HG02623 (cell line): ENCODE data around the gene MSH3.
"Not testable (repeated sequence)": the region's sequence is repeated elsewhere in the genome, so short reads cannot be mapped to it uniquely, and the experiment has no call there.

Source experiments
- ATAC-seq: cut with Tn5 transposase; IDR thresholded peaks from one replicate; pipeline ENCODE4 v1.9.1; 2021; ENCODE audit warnings: moderate library complexity; ENCODE audit not compliant: unreplicated experiment

Gene MSH3

DNA sequence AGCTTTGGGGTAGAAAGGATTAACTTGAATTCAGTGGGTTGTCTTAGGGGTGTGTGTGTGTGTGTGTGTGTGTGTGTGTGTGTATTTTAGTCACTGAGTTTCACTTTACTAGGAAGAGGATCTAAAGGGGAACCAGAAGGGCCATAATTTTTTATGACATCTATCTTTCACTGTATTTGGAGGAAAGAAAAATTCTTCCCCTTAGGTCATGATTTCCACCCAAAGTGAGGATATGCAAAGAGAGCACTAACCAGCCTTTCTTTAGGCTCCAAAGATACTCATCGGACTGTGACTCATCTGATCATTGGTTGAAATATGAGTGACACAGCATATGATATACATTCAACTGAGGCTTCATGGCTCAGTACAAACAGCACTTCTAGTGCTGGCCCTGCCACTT lies 230.5 kb downstream of the MSH3 start:
- no peak for ATAC-seq

DNA sequence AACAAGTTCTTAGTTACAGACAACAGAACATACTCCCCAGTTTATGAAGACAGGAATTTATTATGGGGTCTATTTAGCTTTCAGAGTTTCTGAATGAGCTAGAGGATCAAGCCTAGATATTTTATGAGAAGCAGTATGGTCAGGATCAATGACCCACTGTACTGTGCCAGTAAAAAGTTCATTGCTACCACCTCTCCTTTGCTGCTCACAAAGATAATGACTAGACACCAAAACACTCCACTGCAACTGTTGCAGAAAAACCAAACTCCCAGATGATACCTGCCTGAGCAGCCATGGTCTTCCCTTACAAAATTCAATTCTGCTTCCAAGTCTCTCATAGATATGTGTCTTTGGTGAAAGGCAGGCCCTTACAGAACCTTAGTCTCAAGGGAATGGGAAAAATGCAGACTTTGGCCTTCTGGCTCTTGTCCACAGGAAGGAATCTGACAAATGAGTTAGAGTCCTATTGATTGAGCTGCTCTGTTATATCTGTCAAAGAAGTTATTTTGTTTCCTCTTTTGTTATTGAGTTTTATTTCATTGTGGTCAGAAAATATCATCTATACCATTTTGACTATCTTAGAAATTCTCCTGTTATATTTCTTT lies 231.0 kb downstream of the MSH3 start:
- ATAC-seq: no peak

DNA sequence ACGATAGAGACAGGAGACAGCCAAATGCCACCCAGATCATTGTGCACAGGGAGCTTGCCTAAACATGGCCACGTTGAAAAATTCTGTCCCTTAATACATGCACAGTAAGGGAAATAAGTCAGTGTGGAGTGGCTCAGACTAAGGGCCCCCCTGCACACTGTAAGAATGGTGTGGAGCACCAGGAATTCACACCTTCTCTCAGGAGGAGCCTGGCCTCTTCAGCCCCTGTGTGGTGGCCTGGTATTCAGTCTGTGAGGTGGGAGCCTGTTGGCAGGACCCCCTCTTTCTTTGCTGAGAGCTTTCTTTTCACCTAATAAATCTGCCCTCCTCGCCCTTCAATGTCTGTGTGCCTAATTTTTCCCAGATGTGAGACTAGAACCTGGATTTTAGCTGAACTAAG lies 239.6 kb downstream of the MSH3 start:
- no peak for ATAC-seq

- no peak for ATAC-seq
Observed at GRCh38 chr5:80895523-80895922, 241.1 kb downstream of the MSH3 start.

GRCh38 chr5:80902624-80903023 lies 248.2 kb downstream of the MSH3 start:
- ATAC-seq: not testable (repeated sequence)

DNA sequence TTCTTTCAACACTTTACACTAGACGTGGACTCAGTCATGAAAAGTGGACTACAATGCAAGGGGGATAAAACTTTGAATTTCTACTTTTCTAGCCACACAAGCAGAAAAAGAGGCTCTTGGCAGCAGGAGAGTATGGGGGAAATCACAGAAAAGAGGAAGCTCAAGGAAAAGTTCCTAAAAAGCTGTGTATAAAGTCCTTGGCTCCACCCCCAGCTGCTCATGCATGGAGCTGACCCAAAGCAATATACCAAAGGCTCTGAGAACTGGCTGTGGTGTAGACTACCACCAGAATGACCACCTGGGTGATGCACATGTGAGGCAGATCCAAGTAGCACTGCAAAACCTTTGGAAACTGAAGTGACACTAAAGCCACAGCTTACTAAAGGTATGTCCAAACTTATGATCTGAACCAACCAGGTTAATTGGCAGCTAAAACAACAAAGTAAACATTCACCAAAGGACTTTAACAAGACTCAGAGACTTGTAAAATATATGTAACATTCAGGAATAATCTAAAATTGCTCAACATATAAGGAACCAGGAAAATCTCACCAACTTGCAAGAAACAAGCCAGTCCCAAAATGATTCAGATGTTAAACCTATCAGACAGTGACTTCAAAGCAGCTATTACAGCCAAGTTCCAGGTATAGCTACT lies 250.2 kb downstream of the MSH3 start:
- no peak for ATAC-seq

GRCh38 chr5:80905405-80905804 lies 251.0 kb downstream of the MSH3 start:
- no peak for ATAC-seq

- no peak for ATAC-seq
Observed at GRCh38 chr5:80912479-80912878, 258.0 kb downstream of the MSH3 start.

GRCh38 chr5:80915716-80916115 lies 261.3 kb downstream of the MSH3 start:
- no peak for ATAC-seq

DNA sequence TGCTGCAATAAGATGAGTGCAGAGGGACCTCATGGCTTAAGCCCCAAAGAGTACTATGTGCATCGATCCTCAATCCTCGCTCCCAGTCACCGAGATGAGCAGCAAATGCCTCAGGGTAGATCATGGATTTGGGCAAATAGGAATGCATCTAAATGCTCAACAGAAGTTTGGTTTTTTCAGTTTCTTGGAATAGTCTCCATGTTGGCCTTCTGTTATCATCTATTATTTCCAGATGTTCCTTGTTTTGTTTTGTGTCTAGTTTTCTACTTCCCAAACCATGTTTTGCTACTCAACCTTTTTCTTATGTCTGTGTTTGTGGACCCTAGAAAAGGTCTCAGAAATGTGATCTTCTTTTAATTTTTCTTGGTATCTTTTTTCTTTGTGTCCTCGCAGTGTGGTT lies 262.2 kb downstream of the MSH3 start:
- no peak for ATAC-seq

- ATAC-seq: no peak
Observed at GRCh38 chr5:80917631-80918030, 263.2 kb downstream of the MSH3 start.

- ATAC-seq: no peak
Observed at GRCh38 chr5:80919678-80920196, 265.3 kb downstream of the MSH3 start.

DNA sequence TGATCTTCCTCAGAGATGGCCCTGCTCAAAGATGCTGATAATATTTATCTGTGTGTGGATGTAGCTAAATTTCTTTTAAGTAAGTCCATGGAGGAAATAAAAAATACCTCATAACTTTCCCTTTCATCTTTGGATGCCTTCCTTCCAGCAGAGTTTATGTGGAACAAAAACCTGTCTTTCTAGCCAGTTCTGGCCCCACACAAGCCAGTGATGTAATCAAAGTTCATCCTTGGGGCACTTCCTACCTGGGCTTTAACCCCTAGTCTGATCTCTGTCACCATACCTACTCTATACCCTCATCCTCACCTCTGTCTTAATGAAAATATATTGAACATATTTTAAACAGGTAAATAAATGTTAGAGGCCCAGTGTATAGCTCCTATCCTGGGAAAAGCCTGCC lies 265.9 kb downstream of the MSH3 start:
- no peak for ATAC-seq

DNA sequence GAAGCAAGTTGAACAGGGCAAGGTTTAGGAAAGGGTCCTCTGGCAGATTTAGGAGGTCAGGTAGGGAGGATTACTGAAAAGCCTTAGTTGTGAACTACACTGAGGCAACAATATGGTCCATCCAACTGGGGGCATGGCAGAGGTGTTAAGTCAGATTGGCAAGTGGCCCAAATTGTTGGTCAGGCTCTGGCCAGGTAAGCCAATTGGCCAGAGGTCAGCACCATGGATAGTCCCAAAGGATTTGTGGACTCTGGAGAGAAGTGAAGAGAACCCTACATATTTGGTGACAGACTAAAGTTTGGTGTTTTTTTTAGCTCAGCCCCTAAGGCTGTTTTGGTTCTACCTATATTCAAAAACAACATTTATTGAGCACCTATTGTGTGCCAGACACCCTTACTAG lies 266.6 kb downstream of the MSH3 start:
- ATAC-seq: no peak

DNA sequence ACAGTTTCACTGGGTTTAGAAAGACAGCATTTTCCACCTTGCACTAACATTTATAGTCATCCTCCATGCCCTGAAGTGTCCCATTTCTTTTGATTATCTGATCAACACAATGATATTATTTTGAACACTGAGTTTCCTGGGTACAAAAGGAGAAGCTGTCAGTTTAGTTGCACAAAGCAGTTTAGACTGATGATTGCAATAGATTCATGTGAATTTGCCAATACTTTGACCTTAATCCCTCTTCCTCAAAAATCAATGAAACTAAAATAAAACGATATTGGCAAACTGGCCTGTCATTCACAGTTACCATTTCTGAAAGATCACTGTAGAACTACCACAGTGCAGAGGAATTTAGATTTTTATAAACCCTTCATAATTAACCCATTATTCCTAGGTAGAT lies 271.5 kb downstream of the MSH3 start:
- ATAC-seq: no peak
